ENCODE data around the gene RCBTB2. TPM values are rescaled to one million over a fixed set of nuclear protein-coding genes. Genes with fewer than 3 reads are reported as not detected.

Gene RCBTB2
- total RNA-seq, 1 experiment from 2014 or later, result 2.0 TPM

GRCh38 chr13:48531416-48532255 lies 1.2 kb downstream of the RCBTB2 start:
- DNase-seq (ENCODE audit: low read depth), result no peak

- no peak for DNase-seq (ENCODE audit: low read depth)
Measured at GRCh38 chr13:48530833-48531232, 2.0 kb downstream of the RCBTB2 start.

DNA sequence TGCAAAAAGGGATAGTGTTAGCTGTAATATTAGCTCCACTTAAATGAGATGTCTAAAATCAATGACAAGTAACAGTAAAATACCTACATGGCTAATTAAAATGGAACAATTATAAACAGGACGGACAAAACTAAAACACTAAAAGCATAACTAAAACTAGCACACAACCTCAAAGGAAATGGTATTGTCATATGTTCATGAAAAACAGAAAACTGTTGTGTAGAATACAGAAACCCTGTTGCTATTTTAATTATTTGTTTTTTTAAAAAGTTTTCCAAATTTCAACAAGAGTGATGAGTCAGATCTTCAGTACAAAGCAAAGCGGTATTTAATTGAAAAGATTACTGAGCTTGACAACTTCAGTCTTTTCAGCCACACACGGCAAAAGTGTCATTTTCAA lies 4.2 kb downstream of the RCBTB2 start:
- no peak for DNase-seq (ENCODE audit: low read depth)

GRCh38 chr13:48527955-48528354 lies 4.9 kb downstream of the RCBTB2 start:
- no peak for DNase-seq (ENCODE audit: low read depth)

- no peak for DNase-seq (ENCODE audit: low read depth)
Measured at GRCh38 chr13:48526286-48526685, 6.6 kb downstream of the RCBTB2 start.

DNA sequence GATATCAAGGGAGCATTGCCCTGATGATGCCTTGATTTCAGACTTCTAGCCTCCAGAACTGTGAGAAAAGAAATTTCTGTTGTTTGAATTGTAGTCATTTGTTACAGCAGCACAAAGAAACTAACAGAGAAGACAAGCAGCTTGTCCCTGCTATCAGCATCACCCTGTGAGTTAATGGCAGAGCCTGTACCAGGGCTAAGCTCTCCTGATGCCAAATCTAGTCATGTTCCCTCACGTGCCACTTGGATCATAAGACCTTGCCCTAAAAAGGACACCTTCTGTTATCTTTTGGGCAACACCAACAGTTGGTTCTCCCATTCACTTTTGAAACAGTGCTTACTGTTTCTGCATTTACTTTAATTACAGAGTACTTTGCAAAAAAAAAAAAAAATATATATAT lies 14.8 kb downstream of the RCBTB2 start:
- no peak for DNase-seq (ENCODE audit: low read depth)

GRCh38 chr13:48515732-48516131 lies 17.1 kb downstream of the RCBTB2 start:
- DNase-seq (ENCODE audit: low read depth), result no peak

GRCh38 chr13:48514793-48515192 lies 18.1 kb downstream of the RCBTB2 start:
- DNase-seq (ENCODE audit: low read depth), result no peak

- no peak for DNase-seq (ENCODE audit: low read depth)
Measured at GRCh38 chr13:48511621-48512230, 21.2 kb downstream of the RCBTB2 start.

GRCh38 chr13:48510698-48511097 lies 22.2 kb downstream of the RCBTB2 start:
- no peak for DNase-seq (ENCODE audit: low read depth)

DNA sequence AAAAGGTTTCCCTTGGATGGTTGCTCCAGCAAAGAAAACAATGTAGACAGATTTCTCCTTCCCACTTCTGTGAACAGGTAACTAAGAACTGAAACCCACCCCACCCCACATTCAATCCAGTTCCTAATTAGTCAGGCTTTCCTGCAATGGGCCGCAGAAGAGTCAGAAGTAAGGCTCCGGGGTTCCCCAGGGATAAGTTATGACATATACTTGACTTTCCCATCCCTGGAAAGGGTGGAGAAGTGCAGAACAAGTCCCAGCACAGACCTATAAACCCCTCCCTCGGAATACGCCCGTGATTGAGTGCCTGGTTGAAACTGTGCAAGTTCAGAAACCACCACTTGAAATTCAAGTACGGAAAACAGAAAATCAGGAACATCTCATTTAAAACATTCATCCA lies 24.9 kb downstream of the RCBTB2 start:
- no peak for DNase-seq (ENCODE audit: low read depth)

- DNase-seq (ENCODE audit: low read depth), result no peak
Measured at GRCh38 chr13:48507021-48507420, 25.9 kb downstream of the RCBTB2 start.

DNA sequence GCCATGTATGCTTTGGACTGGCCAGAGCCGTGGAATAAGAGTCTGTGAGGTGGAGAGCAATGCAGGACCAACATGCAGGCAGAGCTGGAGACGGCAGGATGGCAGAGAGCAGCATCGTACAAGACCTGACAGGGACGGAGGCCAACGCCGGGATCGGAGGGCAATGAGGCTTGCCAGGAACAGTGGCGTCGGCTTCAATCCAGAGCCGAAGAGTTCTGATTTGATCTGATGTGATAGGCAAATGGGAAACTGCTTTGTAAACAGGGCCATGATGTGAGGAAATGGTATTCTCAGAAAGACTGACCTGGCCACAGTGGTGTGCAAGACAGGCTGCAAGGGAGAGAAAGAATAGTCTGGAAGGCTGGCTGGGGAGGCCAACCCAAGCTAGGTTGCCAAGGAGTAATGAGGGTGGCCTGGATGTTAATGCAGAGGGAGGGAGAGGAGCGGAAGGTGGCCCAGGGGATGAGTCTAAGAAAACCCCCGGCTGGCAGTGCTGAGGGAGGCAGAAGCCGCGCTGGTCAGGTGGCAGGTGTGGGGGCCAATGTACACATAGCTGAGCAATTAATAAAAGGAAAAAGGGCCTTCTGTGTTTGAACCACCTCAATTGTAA lies 26.7 kb downstream of the RCBTB2 start:
- no peak for DNase-seq (ENCODE audit: low read depth)

DNA sequence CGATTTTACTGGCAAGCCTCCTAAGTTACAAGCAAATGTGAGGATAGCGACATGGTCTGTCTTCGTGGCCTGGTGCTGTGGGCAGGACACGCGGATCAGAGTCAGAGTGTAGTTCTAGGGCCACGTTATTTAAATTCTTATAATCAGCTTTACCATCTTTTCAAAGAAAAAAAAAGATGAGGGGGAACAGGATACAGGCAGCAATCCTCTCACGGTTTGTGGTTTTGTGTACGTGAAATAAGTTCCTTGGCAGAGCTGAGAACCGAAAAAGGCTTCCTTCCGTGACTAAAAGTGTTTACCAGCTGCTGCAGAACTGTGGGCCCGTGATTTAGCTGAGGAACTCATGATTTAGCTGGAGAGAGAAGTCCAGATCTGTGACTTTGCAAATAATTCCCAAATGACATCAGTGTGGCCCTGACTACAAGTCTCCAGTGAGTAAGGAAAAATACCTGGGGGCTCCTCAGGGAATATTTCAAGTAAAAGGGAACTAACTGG lies 27.2 kb downstream of the RCBTB2 start:
- no peak for DNase-seq (ENCODE audit: low read depth)

DNA sequence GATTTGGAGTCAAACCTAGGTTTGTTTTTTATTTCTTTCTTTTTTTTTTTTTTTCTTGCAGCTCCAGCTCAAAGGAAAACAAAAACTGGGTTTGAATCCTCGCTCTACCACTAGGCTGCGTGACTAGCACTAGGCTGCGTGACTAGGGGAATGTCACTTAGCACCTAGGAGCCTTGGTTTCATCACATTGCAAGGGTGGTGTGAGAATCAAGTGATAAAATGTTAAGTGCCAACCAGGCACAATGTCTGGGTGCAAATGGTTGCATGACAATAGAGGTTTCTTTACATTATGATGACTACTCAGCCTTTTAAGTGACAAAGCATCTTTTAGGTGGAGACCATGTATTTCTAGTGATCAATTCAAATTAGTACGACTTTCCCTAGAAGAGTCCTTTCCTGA lies 27.9 kb downstream of the RCBTB2 start:
- DNase-seq (ENCODE audit: low read depth), result no peak

DNA sequence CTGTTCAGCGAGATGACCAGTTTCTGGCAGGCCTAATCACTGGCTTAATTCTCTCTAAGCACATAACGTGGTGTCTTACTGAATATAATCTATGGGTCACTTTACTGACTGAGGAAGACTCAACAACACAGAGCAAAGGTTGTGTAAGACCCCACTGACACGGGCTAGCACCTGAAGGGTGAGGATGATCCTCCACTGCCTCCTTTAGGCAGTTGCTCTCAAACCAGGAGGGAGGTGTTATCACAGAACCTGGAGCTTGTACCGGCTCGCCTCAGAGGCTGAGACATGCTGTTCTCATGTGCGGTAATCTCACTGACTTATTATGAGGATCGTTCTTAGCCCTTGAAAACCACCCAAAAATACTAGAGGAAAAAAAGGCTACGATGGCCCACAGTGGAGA lies 28.3 kb downstream of the RCBTB2 start:
- no peak for DNase-seq (ENCODE audit: low read depth)

DNA sequence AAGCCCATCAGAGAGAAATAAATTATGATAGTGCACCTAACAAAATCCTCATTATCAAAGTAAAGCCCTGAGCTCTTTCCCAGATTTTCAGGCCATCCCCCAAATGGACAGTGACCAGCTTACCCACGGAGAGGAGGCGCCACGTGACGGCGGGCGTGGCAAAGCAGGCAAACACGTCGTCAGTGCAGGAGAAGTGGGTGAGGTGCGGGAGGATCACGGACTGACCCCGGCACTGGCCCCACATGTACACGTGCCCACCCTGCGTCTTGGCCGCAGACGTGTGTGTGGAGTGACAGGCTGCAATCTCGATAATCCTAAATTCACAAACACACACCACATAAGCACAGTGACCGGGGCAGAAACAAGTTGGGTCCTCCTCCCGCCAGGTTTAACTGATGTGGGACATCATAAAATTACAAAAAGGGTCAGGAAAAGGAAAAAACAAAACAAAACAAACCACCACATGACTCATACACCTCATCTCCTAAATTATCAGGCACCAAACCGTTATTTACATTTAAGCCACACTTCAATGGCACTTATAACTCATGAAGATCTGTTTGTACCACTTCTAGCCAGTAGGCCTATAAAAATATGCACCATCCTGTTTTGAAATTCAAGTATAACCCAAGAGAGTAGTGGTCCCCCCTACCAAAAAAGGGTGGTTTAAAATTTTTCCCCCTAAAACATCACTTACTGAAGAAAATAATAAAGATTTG lies 30.1 kb downstream of the RCBTB2 start:
- DNase-seq (ENCODE audit: low read depth), result no peak

DNA sequence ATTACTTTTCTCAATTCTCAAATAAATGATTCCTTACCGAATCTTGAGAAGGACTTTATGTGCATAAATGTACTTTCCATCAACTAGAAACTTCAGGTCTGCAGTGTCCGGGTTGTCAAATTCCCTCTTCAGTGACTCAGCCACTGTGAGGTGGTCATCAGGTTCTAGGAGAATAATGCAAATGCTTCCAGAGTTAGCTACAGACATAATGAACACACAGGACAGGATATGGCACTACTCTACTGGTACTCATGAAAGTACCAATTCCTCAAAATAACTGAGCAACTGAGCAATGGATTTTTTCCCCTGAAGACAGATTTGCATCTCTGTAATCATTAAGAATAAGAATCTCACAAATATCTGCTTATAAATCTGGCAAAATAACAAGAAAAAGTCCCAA lies 31.2 kb downstream of the RCBTB2 start:
- peak; percentile 34 for DNase-seq (ENCODE audit: low read depth)

- DNase-seq (ENCODE audit: low read depth), result peak; percentile 65
Measured at GRCh38 chr13:48500652-48501197, 32.2 kb downstream of the RCBTB2 start.

DNA sequence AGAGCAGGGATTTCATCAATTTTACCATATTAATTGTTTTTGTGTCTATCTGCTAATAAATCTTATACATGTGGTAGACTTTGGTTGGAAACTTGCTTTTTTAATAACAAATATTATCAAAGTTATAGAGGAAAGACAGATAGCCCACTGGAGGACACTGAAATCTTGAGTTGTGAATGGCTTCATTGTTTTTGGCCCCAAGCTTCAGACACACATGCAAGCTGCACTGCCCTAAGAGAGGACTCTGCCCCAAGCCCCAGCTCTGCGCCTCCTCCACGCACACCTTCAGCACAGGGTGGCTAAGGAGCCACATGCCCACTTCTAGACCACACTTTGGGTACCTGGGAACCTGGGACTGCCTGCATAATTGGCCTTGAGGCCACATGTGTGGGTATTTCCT lies 35.2 kb downstream of the RCBTB2 start:
- DNase-seq (ENCODE audit: low read depth), result no peak
